Limb (tissue), 2 donors: Measurements from ENCODE around the gene EMX2.
A peak's percentile ranks its signal among the peaks of the same experiment; 100 is the strongest.

Source experiments
- DNase-seq, 2 donors: peaks; one replicate each; pipeline ENCODE4 v3.0.0-alpha.2; 2016; ENCODE audit errors: extremely low spot score in 2 of 2

Gene EMX2

GRCh38 chr10:117531371-117532002 is 11.1 kb upstream of the EMX2 start:
- no peak for DNase-seq

- no peak for DNase-seq
These were observed 10.6 kb upstream of the EMX2 start for GRCh38 chr10:117532003-117532385.

- peak in 1 of 2 donors; percentile 53 for DNase-seq
These were observed 10.0 kb upstream of the EMX2 start for GRCh38 chr10:117532451-117533107.

- peak in 1 of 2 donors; percentile 40 for DNase-seq
These were observed 8.9 kb upstream of the EMX2 start for GRCh38 chr10:117533507-117534281.

- peak in 1 of 2 donors; percentile 62 for DNase-seq
These were observed 7.9 kb upstream of the EMX2 start for GRCh38 chr10:117534321-117535297.

- DNase-seq: no peak
These were observed 7.1 kb upstream of the EMX2 start for GRCh38 chr10:117535298-117536071.

- DNase-seq: no peak
These were observed 6.3 kb upstream of the EMX2 start for GRCh38 chr10:117536072-117536865.

- peak in 1 of 2 donors; percentile 64 for DNase-seq
These were observed 5.6 kb upstream of the EMX2 start for GRCh38 chr10:117536866-117537435.

- peak in 1 of 2 donors; percentile 74 for DNase-seq
These were observed 5.1 kb upstream of the EMX2 start for GRCh38 chr10:117537436-117537903.

- no peak for DNase-seq
These were observed 4.5 kb upstream of the EMX2 start for GRCh38 chr10:117537904-117538524.

GRCh38 chr10:117539361-117539773 is 3.2 kb upstream of the EMX2 start:
- no peak for DNase-seq

GRCh38 chr10:117539903-117540639 is 2.5 kb upstream of the EMX2 start:
- no peak for DNase-seq

GRCh38 chr10:117540640-117541404 is 1.7 kb upstream of the EMX2 start:
- no peak for DNase-seq

GRCh38 chr10:117541405-117541908 is 1.1 kb upstream of the EMX2 start:
- peak; percentile 73 to 78 for DNase-seq

- peak; percentile 87 to 88 for DNase-seq
These were observed 439 bp upstream of the EMX2 start for GRCh38 chr10:117541909-117542705.
